CD14-positive monocyte (primary cell): ENCODE measurements around the gene PPM1M. TPM values are rescaled to one million over a fixed set of nuclear protein-coding genes. Genes with fewer than 3 reads are reported as not detected.

Experiments used
- DNase-seq, 3 donors: peaks; one replicate each; pipeline ENCODE4 v3.0.0-alpha.2; 2011 to 2022
- H2AFZ ChIP-seq: 2 replicates; pipeline ENCODE4 v1.6.0; 2012; ENCODE audit warnings: mild to moderate bottlenecking, low read depth, low read length, inconsistent platforms; ENCODE audit not compliant: insufficient read depth, poor library complexity, severe bottlenecking
- H3K27ac ChIP-seq, 2 donors: 1 replicate in 1 of 2; 2 replicates in 1 of 2; pipeline ENCODE4 v1.5.1; 2012 to 2013; ENCODE audit warnings: low read length in 2 of 2, control low read depth in 1 of 2, inconsistent platforms in 1 of 2, low read depth in 1 of 2, mild to moderate bottlenecking in 1 of 2
- H3K27me3 ChIP-seq, 2 donors: one replicate each; pipeline versions ENCODE4 v1.6.0 to v1.6.1; 2011 to 2013; ENCODE audit warnings: low read length in 2 of 2; ENCODE audit not compliant: control insufficient read depth in 2 of 2, insufficient read depth in 2 of 2
- H3K36me3 ChIP-seq, 2 donors: replicated peaks in 1 of 2; 1 replicate in 1 of 2; 2 replicates in 1 of 2; pipeline versions ENCODE4 v1.5.1 to v1.6.1; 2012 to 2013; ENCODE audit warnings: low read length in 2 of 2, control low read depth in 1 of 2, inconsistent platforms in 1 of 2, mild to moderate bottlenecking in 1 of 2; ENCODE audit not compliant: insufficient read depth in 2 of 2, control insufficient read depth in 1 of 2
- H3K4me1 ChIP-seq, 2 donors: 1 replicate in 1 of 2; 2 replicates in 1 of 2; pipeline versions ENCODE4 v1.5.1 to v1.6.1; 2012 to 2013; ENCODE audit warnings: low read length in 2 of 2, control low read depth in 1 of 2, inconsistent platforms in 1 of 2, mild to moderate bottlenecking in 1 of 2, moderate library complexity in 1 of 2; ENCODE audit not compliant: insufficient read depth in 2 of 2, control insufficient read depth in 1 of 2
- H3K4me2 ChIP-seq: replicated peaks from 2 replicates; pipeline ENCODE3; 2012; ENCODE audit warnings: low read length, moderate library complexity, mild to moderate bottlenecking; ENCODE audit not compliant: poor library complexity, severe bottlenecking; ENCODE audit errors: extremely low read depth
- H3K4me3 ChIP-seq, 3 experiments: fragments of 200-600 bp in 1 of 3; sonication (generic) in 1 of 3; replicated peaks in 1 of 3; 1 replicate in 2 of 3; 2 replicates in 1 of 3; pipeline ENCODE4 v1.5.1; 2011 to 2013; ENCODE audit warnings: low read length in 3 of 3, mild to moderate bottlenecking in 3 of 3, control low read depth in 2 of 3, low read depth in 2 of 3, inconsistent platforms in 1 of 3, moderate library complexity in 1 of 3
- H3K79me2 ChIP-seq: 2 replicates; pipeline ENCODE4 v1.6.0; 2012; ENCODE audit warnings: mild to moderate bottlenecking, control low read depth, inconsistent platforms, low read length, moderate library complexity; ENCODE audit not compliant: insufficient read depth
- H3K9ac ChIP-seq: 2 replicates; pipeline ENCODE4 v1.6.0; 2017; ENCODE audit warnings: low read length, mild to moderate bottlenecking; ENCODE audit not compliant: insufficient read depth, poor library complexity, severe bottlenecking
- H3K9me3 ChIP-seq, 2 donors: replicated peaks in 1 of 2; 1 replicate in 1 of 2; 2 replicates in 1 of 2; pipeline versions ENCODE4 v1.5.1 to v1.6.1; 2012 to 2013; ENCODE audit warnings: low read length in 2 of 2, control low read depth in 1 of 2; ENCODE audit not compliant: control insufficient read depth in 1 of 2, insufficient read depth in 1 of 2
- H4K20me1 ChIP-seq: 2 replicates; pipeline ENCODE4 v1.6.0; 2012; ENCODE audit warnings: mild to moderate bottlenecking, low read length, control low read depth, moderate library complexity; ENCODE audit not compliant: insufficient read depth
- H3K27ac Mint-ChIP-seq, 7 donors: one replicate each; pipeline ENCODE4 v1.8.0; 2020; ENCODE audit warnings: mild to moderate bottlenecking in 7 of 7, mixed read lengths in 7 of 7, moderate library complexity in 6 of 7, inconsistent platforms in 2 of 7
- H3K27me3 Mint-ChIP-seq, 3 donors: one replicate each; pipeline ENCODE4 v1.8.0; 2021 to 2022; ENCODE audit warnings: low read depth in 3 of 3, mild to moderate bottlenecking in 3 of 3, mixed read lengths in 3 of 3, moderate library complexity in 3 of 3, inconsistent platforms in 1 of 3
- H3K36me3 Mint-ChIP-seq, 2 donors: one replicate each; pipeline ENCODE4 v1.8.0; 2020; ENCODE audit warnings: mixed read lengths in 2 of 2, inconsistent platforms in 1 of 2, mild to moderate bottlenecking in 1 of 2
- H3K4me1 Mint-ChIP-seq: one replicate; pipeline ENCODE4 v1.8.0; 2020; ENCODE audit warnings: mild to moderate bottlenecking, mixed read lengths
- H3K4me3 Mint-ChIP-seq, 2 donors: one replicate each; pipeline ENCODE4 v1.8.0; 2020; ENCODE audit warnings: mild to moderate bottlenecking in 2 of 2, mixed read lengths in 2 of 2, moderate library complexity in 1 of 2
- H3K9me3 Mint-ChIP-seq, 7 donors: one replicate each; pipeline ENCODE4 v1.8.0; 2020 to 2022; ENCODE audit warnings: mixed read lengths in 7 of 7, mild to moderate bottlenecking in 6 of 7, moderate library complexity in 6 of 7, inconsistent platforms in 2 of 7
- WGBS: methylation state at CpG from one replicate; pipeline ENCODE4 v1.1.5; 2013; ENCODE audit warnings: missing lambda C conversion rate; ENCODE audit not compliant: insufficient coverage; 5-methylcytosine and 5-hydroxymethylcytosine counted together
- intact Hi-C, 2 donors: fragments of 100-400 bp; cut with micrococcal nuclease; formaldehyde crosslinking; loops; one replicate each; pipeline versions ENCODE4 v1.15.0 to v1.15.1; 2023
- polyA plus RNA-seq, 3 donors: library from polyadenylated mRNA; depleted of rRNA in 1 of 3; unstranded in 2 of 3; stranded (reverse) in 1 of 3; fragments of 300-500 nt in 2 of 3; fragments of >200 nt in 1 of 3; fragmentation: Illumina TruSeq in 2 of 3; gene quantifications; 1 replicate in 2 of 3; 2 replicates in 1 of 3; pipeline ENCODE4 v1.2.3, GENCODE V29; 2012 to 2021
- TF ChIP-seq, protein P1 (sequence below): fragments of 200-600 bp; IDR thresholded peaks from one replicate; pipeline ENCODE4 v1.8.0; 2022; ENCODE audit warnings: antibody characterized with exemption, mild to moderate bottlenecking

The PPM1M gene
- polyA plus RNA-seq, 3 donors = 92.8 to 144 (median 120) TPM

DNA sequence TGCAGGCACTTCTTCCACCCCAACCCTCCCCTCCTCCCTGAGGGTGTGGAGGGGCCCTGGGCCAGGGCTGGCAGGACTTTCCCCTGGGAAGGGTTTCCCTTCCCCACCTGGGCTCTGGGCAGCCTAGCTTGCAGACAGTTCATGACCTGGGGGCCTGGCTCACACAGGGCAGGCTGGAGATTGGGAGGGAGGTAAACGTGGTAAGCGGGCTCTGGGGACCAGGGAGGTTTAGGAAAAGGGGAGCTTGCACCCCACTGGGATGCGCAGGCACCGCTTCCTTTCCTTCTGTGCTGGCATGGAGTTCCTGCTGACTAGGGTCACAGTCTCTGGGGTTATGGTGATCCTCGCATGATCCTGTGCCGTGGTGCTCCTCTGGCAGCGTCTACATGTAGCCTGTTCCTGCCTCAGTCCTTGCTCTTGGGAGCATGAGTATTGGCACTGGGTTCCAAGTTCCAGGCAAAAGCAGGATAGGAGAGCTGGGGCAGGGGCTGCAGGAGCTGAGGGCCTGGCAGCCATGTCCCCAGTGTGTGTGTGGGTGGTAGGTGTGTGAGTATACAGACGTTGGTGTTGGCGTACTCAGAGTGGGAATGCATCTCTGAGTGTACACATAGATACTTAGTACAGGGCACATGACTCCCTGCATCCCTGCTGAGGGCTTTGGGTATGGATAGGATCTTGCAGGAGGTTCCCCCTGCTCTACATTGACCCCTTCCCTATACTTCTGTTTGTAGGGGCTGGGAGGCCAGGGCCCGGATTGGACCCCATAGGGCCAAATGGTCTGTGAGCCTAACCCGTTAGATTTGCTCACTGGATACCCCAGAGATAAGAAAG lies 49.0 kb downstream of the PPM1M start:
- Histone ChIP-seq H3K27me3 (peaks cover 0 to 10% of the 10 kb centered on the region in 2 donors), H3K4me1 (peaks cover 3 to 5% of the 10 kb centered on the region in 2 donors), H3K4me2 (no peak overlapping the region), H4K20me1 (peaks cover 40% of the 10 kb centered on the region), H3K9me3 (no peaks in the 10 kb centered on the region), H3K36me3 (peaks cover 37 to 71% of the 10 kb centered on the region in 2 donors), H3K27ac (no peak overlapping the region), H2AFZ (no peak overlapping the region), H3K9ac (no peak overlapping the region), H3K79me2 (peaks cover 22% of the 10 kb centered on the region), H3K4me3 (no peak overlapping the region)
- Mint-ChIP-seq H3K36me3 (peaks cover 58 to 68% of the 10 kb centered on the region in 2 donors), H3K27me3 (peaks cover 10 to 17% (median 14%) of the 10 kb centered on the region in 3 donors), H3K4me3 (no peak overlapping the region), H3K4me1 (peaks cover 19% of the 10 kb centered on the region), H3K27ac (no peak overlapping the region), H3K9me3 (no peaks in the 10 kb centered on the region)
- TF ChIP-seq, protein P1, sequence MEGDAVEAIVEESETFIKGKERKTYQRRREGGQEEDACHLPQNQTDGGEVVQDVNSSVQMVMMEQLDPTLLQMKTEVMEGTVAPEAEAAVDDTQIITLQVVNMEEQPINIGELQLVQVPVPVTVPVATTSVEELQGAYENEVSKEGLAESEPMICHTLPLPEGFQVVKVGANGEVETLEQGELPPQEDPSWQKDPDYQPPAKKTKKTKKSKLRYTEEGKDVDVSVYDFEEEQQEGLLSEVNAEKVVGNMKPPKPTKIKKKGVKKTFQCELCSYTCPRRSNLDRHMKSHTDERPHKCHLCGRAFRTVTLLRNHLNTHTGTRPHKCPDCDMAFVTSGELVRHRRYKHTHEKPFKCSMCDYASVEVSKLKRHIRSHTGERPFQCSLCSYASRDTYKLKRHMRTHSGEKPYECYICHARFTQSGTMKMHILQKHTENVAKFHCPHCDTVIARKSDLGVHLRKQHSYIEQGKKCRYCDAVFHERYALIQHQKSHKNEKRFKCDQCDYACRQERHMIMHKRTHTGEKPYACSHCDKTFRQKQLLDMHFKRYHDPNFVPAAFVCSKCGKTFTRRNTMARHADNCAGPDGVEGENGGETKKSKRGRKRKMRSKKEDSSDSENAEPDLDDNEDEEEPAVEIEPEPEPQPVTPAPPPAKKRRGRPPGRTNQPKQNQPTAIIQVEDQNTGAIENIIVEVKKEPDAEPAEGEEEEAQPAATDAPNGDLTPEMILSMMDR = no peak
- intact Hi-C loops = loop anchor here in 1 of 2 donors (5.0 kb wide), 1 partner anchor 43 kb away; no protein-coding TSS in a partner anchor
- DNase-seq = no peak
- 100% methylated on average over 11 of the region's 11 CpGs for WGBS

DNA sequence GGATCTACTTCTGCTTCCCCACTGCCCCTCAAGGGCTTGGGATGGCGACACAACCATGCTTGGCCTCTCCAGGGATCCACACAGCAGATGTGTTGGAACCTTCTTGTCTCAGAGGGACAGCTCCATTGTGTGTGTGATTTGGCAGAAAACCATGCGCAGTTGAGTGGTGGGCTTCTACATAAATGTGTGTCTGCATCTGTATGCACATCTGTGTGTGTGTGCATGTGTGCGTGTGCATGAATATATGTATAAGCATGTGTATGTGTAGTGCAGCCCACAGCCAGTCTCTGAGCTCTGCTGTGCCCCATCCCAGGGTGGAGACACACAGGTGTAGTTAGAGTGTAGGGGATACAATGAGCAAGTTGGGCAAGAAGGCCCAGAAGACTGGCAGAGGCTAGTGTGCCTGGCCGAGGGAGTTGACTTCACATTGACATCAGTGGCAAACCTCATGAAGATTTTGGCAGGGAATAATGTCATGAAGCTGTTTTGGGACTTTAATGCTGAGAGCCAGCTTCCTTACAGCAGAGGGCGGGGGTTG lies 50.2 kb downstream of the PPM1M start:
- Histone ChIP-seq H3K9ac (no peak overlapping the region), H3K27me3 (peaks cover 0 to 10% of the 10 kb centered on the region in 2 donors), H2AFZ (no peak overlapping the region), H3K27ac (no peak overlapping the region), H3K4me3 (no peak overlapping the region), H3K79me2 (peaks cover 10% of the 10 kb centered on the region), H3K4me1 (peaks cover 12 to 15% of the 10 kb centered on the region in 2 donors), H3K36me3 (peaks cover 33 to 67% of the 10 kb centered on the region in 2 donors), H3K4me2 (no peak overlapping the region), H4K20me1 (peaks cover 50% of the 10 kb centered on the region), H3K9me3 (no peaks in the 10 kb centered on the region)
- intact Hi-C loops = no loop called here
- DNase-seq = no peak
- Mint-ChIP-seq H3K4me1 (peaks cover 24% of the 10 kb centered on the region), H3K27ac (no peak overlapping the region), H3K4me3 (no peak overlapping the region), H3K27me3 (peaks cover 12 to 23% (median 14%) of the 10 kb centered on the region in 3 donors), H3K9me3 (no peaks in the 10 kb centered on the region), H3K36me3 (peaks cover 57 to 65% of the 10 kb centered on the region in 2 donors)
- WGBS = 93% methylated on average over 4 of the region's 5 CpGs
- TF ChIP-seq, protein P1 = no peak
